ENCODE measurements around the gene CERS1.

CERS1 gene

GRCh38 chr19:18941628-18942354 lies 45.8 kb upstream of the CERS1 start:
- no peaks in the 10 kb centered on the region for H4K20me1 ChIP-seq (ENCODE audit: insufficient read depth, low read length)
- no peak overlapping the region for H3K27ac ChIP-seq (ENCODE audit: low read length)
- peaks cover 10% of the 10 kb centered on the region for H3K27me3 ChIP-seq (ENCODE audit: low read depth, low read length)
- H3K9me3 ChIP-seq (ENCODE audit: insufficient read depth, low read length) = no peaks in the 10 kb centered on the region
- TF ChIP-seq EZH2phosphoT487 (IDR thresholded peaks at IDR 0.05; ENCODE audit: low read depth) (no peak), CTCF (IDR thresholded peaks at IDR 0.05; ENCODE audit: low read depth, low read length) (no peak)
- H3K9ac ChIP-seq (ENCODE audit: low read length) = peak overlapping the region; percentile 25; the same call in 1 of the 2 replicates
- H3K36me3 ChIP-seq (replicated peaks; ENCODE audit: low read depth, low read length) = no peaks in the 10 kb centered on the region
- peaks cover 12% of the 10 kb centered on the region; the same call in 1 of the 2 replicates for H3K4me1 ChIP-seq (ENCODE audit: low read length)
- H2AFZ ChIP-seq (ENCODE audit: low read depth, low read length) = peak overlapping the region; percentile 82
- peak overlapping the region; percentile 71 for H3K4me3 ChIP-seq (ENCODE audit: low read length)
- no peaks in the 10 kb centered on the region for H3K79me2 ChIP-seq (ENCODE audit: low read length)
- H3K4me2 ChIP-seq (ENCODE audit: low read length) = peak overlapping the region; percentile 74

GRCh38 chr19:18940769-18941627 lies 45.0 kb upstream of the CERS1 start, which contains the start of gene HOMER3:
TSS of gene HOMER3 (minus strand) at chr19:18941217. CDS start at chr19:18938982, 2,235 bp downstream.
- no peaks in the 10 kb centered on the region for H4K20me1 ChIP-seq (ENCODE audit: insufficient read depth, low read length)
- TF ChIP-seq CTCF (IDR thresholded peaks at IDR 0.05; ENCODE audit: low read depth, low read length) (no peak), EZH2phosphoT487 (IDR thresholded peaks at IDR 0.05; ENCODE audit: low read depth) (no peak)
- H2AFZ ChIP-seq (ENCODE audit: low read depth, low read length) = peak within 1 kb of the TSS; percentile 82

GRCh38 chr19:18939922-18940768 lies 44.2 kb upstream of the CERS1 start:
- peak overlapping the region; percentile 78 for H3K4me3 ChIP-seq (ENCODE audit: low read length)
- no peak overlapping the region for H3K27ac ChIP-seq (ENCODE audit: low read length)
- no peaks in the 10 kb centered on the region for H4K20me1 ChIP-seq (ENCODE audit: insufficient read depth, low read length)
- H3K9ac ChIP-seq (ENCODE audit: low read length) = peak overlapping the region; percentile 63
- H3K79me2 ChIP-seq (ENCODE audit: low read length) = no peaks in the 10 kb centered on the region
- H3K9me3 ChIP-seq (ENCODE audit: insufficient read depth, low read length) = no peaks in the 10 kb centered on the region
- H3K27me3 ChIP-seq (ENCODE audit: low read depth, low read length) = peaks cover 7% of the 10 kb centered on the region
- TF ChIP-seq CTCF (IDR thresholded peaks at IDR 0.05; ENCODE audit: low read depth, low read length) (no peak), EZH2phosphoT487 (IDR thresholded peaks at IDR 0.05; ENCODE audit: low read depth) (no peak)
- peak overlapping the region; percentile 79 for H3K4me2 ChIP-seq (ENCODE audit: low read length)
- 0 out of 2 replicates have a peak overlapping the region, but pooled peaks have one; percentile 47 for H2AFZ ChIP-seq (ENCODE audit: low read depth, low read length)
- H3K4me1 ChIP-seq (ENCODE audit: low read length) = peaks cover 12% of the 10 kb centered on the region; the same call in 1 of the 2 replicates
- no peaks in the 10 kb centered on the region for H3K36me3 ChIP-seq (replicated peaks; ENCODE audit: low read depth, low read length)

More at GRCh38 chr19:18940769-18941627, 45.0 kb upstream of the CERS1 start, which contains the start of gene HOMER3:
- Histone ChIP-seq H3K9me3 (ENCODE audit: insufficient read depth, low read length) (no peaks in the 10 kb centered on the region), H3K36me3 (replicated peaks; ENCODE audit: low read depth, low read length) (no peaks in the 10 kb centered on the region), H3K27ac (ENCODE audit: low read length) (no peak within 1 kb of the TSS), H3K27me3 (ENCODE audit: low read depth, low read length) (peaks cover 7% of the 10 kb centered on the region), H3K4me1 (ENCODE audit: low read length) (peaks cover 12% of the 10 kb centered on the region; the same call in 1 of the 2 replicates), H3K4me3 (ENCODE audit: low read length) (peak within 1 kb of the TSS; percentile 78), H3K79me2 (ENCODE audit: low read length) (no peaks in the 10 kb centered on the region), H3K4me2 (ENCODE audit: low read length) (peak within 1 kb of the TSS; percentile 79), H3K9ac (ENCODE audit: low read length) (peak within 1 kb of the TSS; percentile 63)
